ENCODE measurements around the gene NTN3.
"Not testable (repeated sequence)": the region's sequence is repeated elsewhere in the genome, so short reads cannot be mapped to it uniquely, and the experiment has no call there.

The NTN3 gene

DNA sequence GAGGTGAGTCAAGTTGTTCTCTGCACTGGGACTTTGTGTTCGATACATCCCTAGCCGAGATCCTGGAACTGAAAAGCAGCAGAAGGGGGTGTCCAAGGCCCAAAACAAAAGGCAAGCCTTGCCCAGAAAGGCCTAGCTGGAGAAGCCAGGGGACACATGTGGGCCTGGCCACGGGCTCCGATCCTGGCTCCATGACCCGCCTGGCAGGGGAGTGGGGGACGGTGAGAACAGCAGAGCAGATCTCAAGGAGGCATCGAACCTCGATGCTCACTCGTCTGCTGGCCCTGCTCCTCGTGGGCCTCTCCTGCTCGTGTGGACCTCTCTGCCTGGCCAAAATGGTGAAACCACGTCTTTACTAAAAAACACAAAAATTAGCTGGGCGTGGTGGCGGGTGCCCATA, 33.0 kb upstream of the NTN3 start:
- Histone ChIP-seq H3K4ac (ENCODE audit: low read depth, low read length) (no peak overlapping the region), H4K12ac (ENCODE audit: low read depth, low read length) (no peak overlapping the region), H3K4me2 (ENCODE audit: low read length) (no peak overlapping the region)

DNA sequence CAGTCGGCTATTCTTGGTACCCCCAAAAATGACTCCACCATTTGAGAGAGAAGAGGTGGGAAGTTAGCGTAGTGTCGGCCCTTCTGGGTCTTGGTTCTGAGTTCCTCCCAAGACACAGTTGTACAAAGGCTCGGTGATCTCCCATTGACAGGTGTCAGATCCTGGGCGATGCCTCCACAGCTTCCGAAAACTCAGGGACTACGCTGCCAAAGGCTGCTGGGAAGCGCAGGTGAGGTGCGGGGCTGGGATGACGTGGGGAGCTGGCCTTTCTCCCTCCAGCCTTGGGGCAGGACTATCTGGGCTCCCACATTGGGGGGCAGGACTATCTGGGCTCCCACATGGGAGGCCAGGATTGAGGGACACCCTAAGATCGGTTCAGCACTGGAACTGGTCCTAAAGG, 31.5 kb upstream of the NTN3 start:
- WGBS (ENCODE audit: extremely low coverage, insufficient coverage, insufficient read length): no CpG with 5 or more reads among the region's 11 CpGs
- Histone ChIP-seq H3K27me3 (ENCODE audit: insufficient read depth, low read length) (no peaks in the 10 kb centered on the region), H3K4me1 (ENCODE audit: control insufficient read depth in 1 of 2, insufficient read depth in 2 of 2, low read length in 2 of 2) (no peaks in the 10 kb centered on the region), H3K27ac (ENCODE audit: low read depth, low read length) (no peak overlapping the region), H3K18ac (ENCODE audit: low read length) (no peak overlapping the region), H2BK120ac (ENCODE audit: insufficient read depth, low read length, poor library complexity) (no peak overlapping the region), H3K79me1 (ENCODE audit: low read length) (no peaks in the 10 kb centered on the region), H3K14ac (ENCODE audit: low read length) (no peak overlapping the region), H3K9ac (ENCODE audit: low read length) (no peak overlapping the region), H2BK5ac (ENCODE audit: low read depth, low read length, poor library complexity) (no peak overlapping the region), H3K4me2 (ENCODE audit: low read length) (no peak overlapping the region), H3K23ac (ENCODE audit: low read length) (no peak overlapping the region), H3K79me2 (ENCODE audit: control insufficient read depth, insufficient read depth, low read length, poor library complexity) (no peaks in the 10 kb centered on the region), H3K36me3 (ENCODE audit: control insufficient read depth in 1 of 2, insufficient read depth in 2 of 2, low read length in 2 of 2) (peaks cover 57 to 62% of the 10 kb centered on the region in 2 experiments), H3K9me3 (ENCODE audit: insufficient read depth, low read depth, low read length) (no peaks in the 10 kb centered on the region), H2AFZ (ENCODE audit: insufficient read depth, low read length, poor library complexity) (no peak overlapping the region), H4K8ac (ENCODE audit: low read depth, low read length) (no peak overlapping the region), H2BK12ac (ENCODE audit: low read length) (no peak overlapping the region), H4K12ac (ENCODE audit: low read depth, low read length) (no peak overlapping the region), H2AK5ac (ENCODE audit: low read length) (no peak overlapping the region), H3K4me3 (ENCODE audit: low read depth, low read length) (no peak overlapping the region), H3K4ac (ENCODE audit: low read depth, low read length) (no peak overlapping the region), H4K91ac (ENCODE audit: low read depth, low read length) (no peak overlapping the region)
- DNase-seq: no peak

More for the DNA sequence above, 33.0 kb upstream of the NTN3 start:
- Histone ChIP-seq H3K23ac (ENCODE audit: low read length) (no peak overlapping the region), H3K9ac (ENCODE audit: low read length) (no peak overlapping the region), H3K27ac (ENCODE audit: low read depth, low read length) (no peak overlapping the region), H3K36me3 (ENCODE audit: control insufficient read depth in 1 of 2, insufficient read depth in 2 of 2, low read length in 2 of 2) (peaks cover 55 to 63% of the 10 kb centered on the region in 2 experiments), H3K18ac (ENCODE audit: low read length) (no peak overlapping the region), H2BK120ac (ENCODE audit: insufficient read depth, low read length, poor library complexity) (no peak overlapping the region), H3K4me1 (ENCODE audit: control insufficient read depth in 1 of 2, insufficient read depth in 2 of 2, low read length in 2 of 2) (no peaks in the 10 kb centered on the region), H2AFZ (ENCODE audit: insufficient read depth, low read length, poor library complexity) (no peak overlapping the region), H3K14ac (ENCODE audit: low read length) (no peak overlapping the region), H3K79me2 (ENCODE audit: control insufficient read depth, insufficient read depth, low read length, poor library complexity) (no peaks in the 10 kb centered on the region), H3K79me1 (ENCODE audit: low read length) (no peaks in the 10 kb centered on the region), H2AK5ac (ENCODE audit: low read length) (no peak overlapping the region), H3K27me3 (ENCODE audit: insufficient read depth, low read length) (no peaks in the 10 kb centered on the region), H4K8ac (ENCODE audit: low read depth, low read length) (no peak overlapping the region), H2BK5ac (ENCODE audit: low read depth, low read length, poor library complexity) (no peak overlapping the region), H4K91ac (ENCODE audit: low read depth, low read length) (no peak overlapping the region), H3K9me3 (ENCODE audit: insufficient read depth, low read depth, low read length) (no peaks in the 10 kb centered on the region), H3K4me3 (ENCODE audit: low read depth, low read length) (no peak overlapping the region), H2BK12ac (ENCODE audit: low read length) (no peak overlapping the region)
- no CpG with 5 or more reads among the region's 14 CpGs for WGBS (ENCODE audit: extremely low coverage, insufficient coverage, insufficient read length)
- DNase-seq: no peak

DNA sequence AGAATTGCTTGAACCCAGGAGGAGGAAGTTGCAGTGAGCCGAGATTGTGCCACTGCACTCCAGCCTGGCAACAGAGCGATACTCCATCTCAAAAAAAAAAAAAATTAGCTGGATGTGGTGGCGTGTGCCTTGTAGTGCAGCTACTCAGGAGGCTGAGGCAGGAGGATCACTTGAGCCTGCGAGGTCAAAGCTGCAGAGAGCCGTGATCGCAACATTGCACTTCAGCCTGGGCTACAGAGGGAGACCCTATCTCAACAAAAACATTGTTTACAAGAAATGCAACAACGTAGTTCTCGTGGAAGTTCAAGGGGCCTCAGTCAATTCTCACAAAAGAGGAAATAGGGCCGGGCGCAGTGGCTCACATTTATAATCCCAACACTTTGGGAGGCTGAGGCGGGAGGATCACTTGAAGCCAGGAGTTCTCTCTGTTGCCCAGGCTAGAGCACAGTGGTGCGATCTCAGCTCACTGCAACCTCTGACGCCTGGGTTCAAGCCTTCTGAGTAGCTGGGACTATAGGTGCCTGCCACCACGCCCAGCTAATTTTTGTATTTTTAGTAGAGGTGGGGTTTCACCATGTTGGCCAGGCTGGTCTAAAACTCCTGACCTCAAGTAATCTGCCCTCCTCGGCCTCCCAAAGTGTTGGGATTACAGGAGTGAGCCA, 29.8 kb upstream of the NTN3 start:
- H3K27me3 ChIP-seq (ENCODE audit: insufficient read depth, low read length); H3K9me3 ChIP-seq (ENCODE audit: insufficient read depth, low read depth, low read length); H4K91ac ChIP-seq (ENCODE audit: low read depth, low read length); H2AK5ac ChIP-seq (ENCODE audit: low read length); H3K4me2 ChIP-seq (ENCODE audit: low read length); H2BK5ac ChIP-seq (ENCODE audit: low read depth, low read length, poor library complexity); H3K79me1 ChIP-seq (ENCODE audit: low read length); H4K12ac ChIP-seq (ENCODE audit: low read depth, low read length); H4K8ac ChIP-seq (ENCODE audit: low read depth, low read length); DNase-seq; H3K27ac ChIP-seq (ENCODE audit: low read depth, low read length); H3K14ac ChIP-seq (ENCODE audit: low read length); H2BK12ac ChIP-seq (ENCODE audit: low read length); H2AFZ ChIP-seq (ENCODE audit: insufficient read depth, low read length, poor library complexity); H3K23ac ChIP-seq (ENCODE audit: low read length); H2BK120ac ChIP-seq (ENCODE audit: insufficient read depth, low read length, poor library complexity); H3K9ac ChIP-seq (ENCODE audit: low read length); H3K79me2 ChIP-seq (ENCODE audit: control insufficient read depth, insufficient read depth, low read length, poor library complexity); H3K4me1 ChIP-seq (ENCODE audit: control insufficient read depth in 1 of 2, insufficient read depth in 2 of 2, low read length in 2 of 2); H3K4ac ChIP-seq (ENCODE audit: low read depth, low read length); H3K18ac ChIP-seq (ENCODE audit: low read length); H3K4me3 ChIP-seq (ENCODE audit: low read depth, low read length): not testable (repeated sequence)
- WGBS (ENCODE audit: extremely low coverage, insufficient coverage, insufficient read length): no CpG with 5 or more reads among the region's 15 CpGs
- H3K36me3 ChIP-seq (ENCODE audit: control insufficient read depth in 1 of 2, insufficient read depth in 2 of 2, low read length in 2 of 2): peaks cover 66% of the 10 kb centered on the region in 2 experiments

DNA sequence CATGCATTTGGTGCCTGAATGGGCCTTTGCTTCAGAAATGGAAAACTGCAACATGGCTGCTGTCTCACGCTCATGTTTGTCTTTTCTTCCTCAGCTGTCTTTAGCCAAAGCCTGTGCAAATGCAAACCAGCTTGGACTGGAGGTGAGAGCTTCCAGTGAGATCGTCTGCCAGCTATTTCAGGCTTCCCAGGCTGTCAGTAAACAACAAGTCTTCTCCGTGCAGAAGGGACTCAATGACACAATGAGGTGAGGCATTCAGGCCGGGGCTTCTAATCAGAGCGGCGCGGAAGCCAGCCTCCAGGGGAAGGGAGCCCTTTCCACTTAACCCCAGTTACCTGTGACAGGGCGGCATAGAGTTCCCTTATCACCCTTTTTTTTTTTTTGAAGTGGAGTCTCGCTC, 27.5 kb upstream of the NTN3 start:
- no peak for DNase-seq
- peaks cover 66 to 67% of the 10 kb centered on the region in 2 experiments for H3K36me3 ChIP-seq (ENCODE audit: control insufficient read depth in 1 of 2, insufficient read depth in 2 of 2, low read length in 2 of 2)

More for the DNA sequence above, 27.5 kb upstream of the NTN3 start:
- Histone ChIP-seq H4K91ac (ENCODE audit: low read depth, low read length) (no peak overlapping the region), H4K12ac (ENCODE audit: low read depth, low read length) (no peak overlapping the region), H2AK5ac (ENCODE audit: low read length) (no peak overlapping the region), H3K9ac (ENCODE audit: low read length) (no peak overlapping the region), H2BK120ac (ENCODE audit: insufficient read depth, low read length, poor library complexity) (no peak overlapping the region), H3K79me2 (ENCODE audit: control insufficient read depth, insufficient read depth, low read length, poor library complexity) (no peaks in the 10 kb centered on the region), H3K18ac (ENCODE audit: low read length) (no peak overlapping the region), H2AFZ (ENCODE audit: insufficient read depth, low read length, poor library complexity) (no peak overlapping the region), H3K79me1 (ENCODE audit: low read length) (no peaks in the 10 kb centered on the region), H3K14ac (ENCODE audit: low read length) (no peak overlapping the region), H3K27ac (ENCODE audit: low read depth, low read length) (no peak overlapping the region), H3K4ac (ENCODE audit: low read depth, low read length) (no peak overlapping the region), H4K8ac (ENCODE audit: low read depth, low read length) (no peak overlapping the region), H3K4me2 (ENCODE audit: low read length) (no peak overlapping the region), H3K9me3 (ENCODE audit: insufficient read depth, low read depth, low read length) (no peaks in the 10 kb centered on the region), H3K23ac (ENCODE audit: low read length) (no peak overlapping the region), H3K4me1 (ENCODE audit: control insufficient read depth in 1 of 2, insufficient read depth in 2 of 2, low read length in 2 of 2) (no peaks in the 10 kb centered on the region), H2BK5ac (ENCODE audit: low read depth, low read length, poor library complexity) (no peak overlapping the region), H3K4me3 (ENCODE audit: low read depth, low read length) (no peak overlapping the region), H2BK12ac (ENCODE audit: low read length) (no peak overlapping the region), H3K27me3 (ENCODE audit: insufficient read depth, low read length) (no peaks in the 10 kb centered on the region)
- WGBS (ENCODE audit: extremely low coverage, insufficient coverage, insufficient read length): no CpG with 5 or more reads among the region's 9 CpGs
